Heart right ventricle (tissue), 16 donors: ENCODE results near the gene GPRIN1. TPM values are rescaled to one million over a fixed set of nuclear protein-coding genes. Genes with fewer than 3 reads are reported as not detected.

ENCODE experiments used
- ATAC-seq, 8 donors: fragments of 200-7000 bp; cut with Tn5 transposase; one replicate each; pipeline ENCODE4 v1.9.1; 2020; ENCODE audit warnings: mild to moderate bottlenecking in 8 of 8, moderate library complexity in 8 of 8, moderate number of reproducible peaks in 1 of 8
- DNase-seq, 2 donors: peaks; one replicate each; pipeline ENCODE4 v3.0.0-alpha.2; 2020
- H3K27ac ChIP-seq, 10 donors: fragments of 200-600 bp; sonication (generic) in 2 of 10; one replicate each; pipeline versions ENCODE4 v1.5.0 to v1.8.0; 2020 to 2022; ENCODE audit warnings: mild to moderate bottlenecking in 3 of 10
- H3K27me3 ChIP-seq, 7 donors: fragments of 200-600 bp; one replicate each; pipeline ENCODE4 v1.8.0; 2021 to 2022; ENCODE audit warnings: mild to moderate bottlenecking in 2 of 7
- H3K36me3 ChIP-seq, 9 donors: fragments of 200-600 bp; sonication (generic) in 1 of 9; one replicate each; pipeline versions ENCODE4 v1.5.0 to v1.8.0; 2020 to 2022; ENCODE audit warnings: mild to moderate bottlenecking in 2 of 9
- H3K4me1 ChIP-seq, 9 donors: fragments of 200-600 bp; sonication (generic) in 1 of 9; one replicate each; pipeline versions ENCODE4 v1.5.0 to v1.8.0; 2020 to 2022; ENCODE audit warnings: mild to moderate bottlenecking in 4 of 9
- H3K4me3 ChIP-seq, 10 donors: fragments of 200-600 bp; sonication (generic) in 2 of 10; one replicate each; pipeline versions ENCODE4 v1.5.0 to v1.8.0; 2020 to 2022; ENCODE audit warnings: mild to moderate bottlenecking in 7 of 10, moderate library complexity in 2 of 10
- H3K9me3 ChIP-seq, 11 donors: fragments of 200-600 bp in 10 of 11; sonication (generic) in 2 of 11; one replicate each; pipeline versions ENCODE4 v1.5.0 to v1.8.0; 2013 to 2022; ENCODE audit warnings: mild to moderate bottlenecking in 2 of 11, control low read depth in 1 of 11, moderate library complexity in 1 of 11
- WGBS, 2 donors: extraction: QIAGEN DNeasy Blood & Tissue Kit; methylation state at CpG; one replicate each; pipeline ENCODE4 v1.1.7; 2013; ENCODE audit warnings: inconsistent platforms in 1 of 2; 5-methylcytosine and 5-hydroxymethylcytosine counted together
- intact Hi-C, 10 donors: fragments of 100-400 bp; cut with DNase I; formaldehyde crosslinking; loops; one replicate each; pipeline versions ENCODE4 v1.11.1 to v1.14.2; 2022
- polyA plus RNA-seq, 2 donors: library from polyadenylated mRNA; stranded (reverse); fragments of 200-250 nt; gene quantifications; one replicate each; pipeline ENCODE4 v1.2.3, GENCODE V29; 2013
- total RNA-seq, 10 donors: library from RNA; stranded (reverse); fragmentation: NEBNext Ultra II Directional in 3 of 10; extraction: Animal tissue kit (Norgen Biotek cat#: 25700) in 3 of 10; gene quantifications; one replicate each; pipeline versions ENCODE4 v1.2.1 to v1.2.4, GENCODE V29; 2021 to 2023
- TF ChIP-seq, protein P1 (sequence below), 9 donors: fragments of 200-600 bp; sonication (generic) in 2 of 9; IDR thresholded peaks; one replicate each; pipeline versions ENCODE4 v1.5.0 to v1.8.0; 2021 to 2022; ENCODE audit warnings: antibody characterized with exemption in 9 of 9, mild to moderate bottlenecking in 5 of 9, moderate library complexity in 1 of 9
- donor health status: Arrhythmogenic right ventricular cardiomyopathy.
- donor health status: ischemic (EF 13 %, LVEDD 7.1; RV severe dilation, severe dysfunction).
- donor health status: healthy with polysubstance abuse.
- donor health status: DM: no; HTN: yes; CAD: no.
- donor health status: DM: no; HTN: no; CAD: no.
- donor health status: ischemic (EF 25% LVEDD 6.9; RV normal size, moderate dysfunction).
- donor health status: ischemic (EF 25% LVEDD 5.7; RV mildly dilated, moderate dysfunction).
- donor health status: healthy.
- donor health status: DM: yes; HTN: yes; CAD: no.
- donor health status: Ischemic cardiomyopathy.
- donor health status: ischemic (EF 35%, LVEDD 5.7; RV mildly dilated, moderate dysfunction).
- donor health status: nonischemic (EF 11% LVEDD 7.7; RV severe dilation, severe dysfunction).
- donor health status: DM: yes; HTN: yes; CAD: no.
- donor health status: PGD.
- donor health status: ischemic (EF 29% LVEDD 5.4; RV normal size, mild dysfunction).
- donor health status: nonischemic (EF 23%, LVEDD 6.1; RV moderate dilation, normal function).

Gene GPRIN1
- total and polyA plus RNA-seq, 12 donors, result 0.06 to 1.0 (median 0.36) TPM

DNA sequence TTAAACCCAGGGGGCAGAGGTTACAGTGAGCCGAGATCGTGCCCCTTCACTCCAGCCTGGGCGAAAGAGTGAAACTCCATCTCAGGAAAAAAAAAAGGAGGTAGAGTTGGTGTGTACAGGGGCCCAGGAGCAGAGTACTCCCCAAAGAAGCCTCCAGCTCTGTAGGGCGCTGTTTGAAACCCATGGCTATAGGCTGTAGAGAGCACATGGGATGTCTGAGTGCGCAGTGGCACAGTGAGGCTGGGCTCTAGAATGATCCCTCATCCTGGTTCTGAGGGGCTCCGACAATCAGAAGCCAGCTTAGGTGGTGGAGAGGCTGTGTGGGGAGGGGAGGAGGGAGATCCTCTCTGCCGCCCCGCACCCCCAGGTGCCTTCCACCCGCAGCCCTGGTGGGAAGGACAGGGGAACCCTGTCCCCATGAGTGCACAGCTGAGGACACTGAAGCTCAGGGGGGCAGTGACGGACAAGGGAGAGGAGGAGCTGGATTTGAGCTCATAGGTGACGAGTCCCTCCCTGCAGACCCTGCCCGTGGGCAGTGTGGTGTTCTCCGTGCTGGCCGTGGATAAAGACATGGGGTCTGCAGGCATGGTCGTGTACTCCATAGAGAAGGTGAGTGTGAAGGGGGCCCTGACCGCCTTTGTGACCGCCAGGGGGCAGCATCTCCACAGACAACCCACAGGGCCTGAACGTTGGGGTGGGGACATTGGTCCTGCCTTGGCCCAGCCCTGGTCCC, 36.2 kb downstream of the GPRIN1 start:
- TF ChIP-seq, protein P1, sequence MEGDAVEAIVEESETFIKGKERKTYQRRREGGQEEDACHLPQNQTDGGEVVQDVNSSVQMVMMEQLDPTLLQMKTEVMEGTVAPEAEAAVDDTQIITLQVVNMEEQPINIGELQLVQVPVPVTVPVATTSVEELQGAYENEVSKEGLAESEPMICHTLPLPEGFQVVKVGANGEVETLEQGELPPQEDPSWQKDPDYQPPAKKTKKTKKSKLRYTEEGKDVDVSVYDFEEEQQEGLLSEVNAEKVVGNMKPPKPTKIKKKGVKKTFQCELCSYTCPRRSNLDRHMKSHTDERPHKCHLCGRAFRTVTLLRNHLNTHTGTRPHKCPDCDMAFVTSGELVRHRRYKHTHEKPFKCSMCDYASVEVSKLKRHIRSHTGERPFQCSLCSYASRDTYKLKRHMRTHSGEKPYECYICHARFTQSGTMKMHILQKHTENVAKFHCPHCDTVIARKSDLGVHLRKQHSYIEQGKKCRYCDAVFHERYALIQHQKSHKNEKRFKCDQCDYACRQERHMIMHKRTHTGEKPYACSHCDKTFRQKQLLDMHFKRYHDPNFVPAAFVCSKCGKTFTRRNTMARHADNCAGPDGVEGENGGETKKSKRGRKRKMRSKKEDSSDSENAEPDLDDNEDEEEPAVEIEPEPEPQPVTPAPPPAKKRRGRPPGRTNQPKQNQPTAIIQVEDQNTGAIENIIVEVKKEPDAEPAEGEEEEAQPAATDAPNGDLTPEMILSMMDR (IDR thresholded peaks at IDR 0.05), result peak; percentile 63 to 88 (median 82)
- peaks cover 0 to 33% (median 5%) of the 10 kb centered on the region in 7 donors for H3K27me3 ChIP-seq
- no peak overlapping the region for H3K27ac ChIP-seq
- H3K4me1 ChIP-seq, result peaks cover 0 to 3% (median 0%) of the 10 kb centered on the region in 9 donors
- H3K36me3 ChIP-seq, result no peaks in the 10 kb centered on the region
- no peaks in the 10 kb centered on the region for H3K9me3 ChIP-seq
- ATAC-seq (peak; percentile 76 to 91 (median 90)), DNase-seq (peak; percentile 62 to 78)
- WGBS, 2 donors, result 35 to 43% methylated on average over 18 of the region's 18 CpGs
- intact Hi-C loops, result loop anchor here in 6 of 10 donors (2.0 to 10.0 kb wide), 5 partner anchors 61 to 156 kb away; partner anchors contain the start of genes TSPAN17 (in 5 of the 6), CLTB (in 1 of the 6), EIF4E1B (in 1 of the 6) and SNCB (in 1 of the 6)
- no peak overlapping the region for H3K4me3 ChIP-seq

DNA sequence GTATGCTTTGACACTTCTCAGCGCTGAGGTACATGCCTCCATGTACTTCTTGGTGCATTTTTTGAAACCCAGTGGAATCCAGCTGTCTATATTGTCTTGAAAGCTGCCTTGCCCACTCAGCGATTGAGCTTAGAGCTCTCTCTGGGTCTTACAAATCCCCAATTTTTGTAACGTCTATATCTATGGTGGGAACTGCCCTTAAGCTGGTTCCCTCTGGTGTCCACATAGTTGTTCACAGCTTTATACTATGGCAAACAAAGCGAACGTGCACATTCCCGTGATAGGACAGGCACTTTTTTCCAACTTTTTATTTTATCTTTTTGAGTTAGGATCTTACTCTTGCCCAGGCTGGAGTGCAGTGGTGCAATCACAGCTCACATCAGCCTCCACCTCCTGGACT, 39.9 kb downstream of the GPRIN1 start:
- no peak for DNase-seq
- WGBS, 2 donors, result 51 to 57% methylated on average over 6 of the region's 6 CpGs
- H3K4me3 ChIP-seq, result no peak overlapping the region
- H3K27me3 ChIP-seq, result peaks cover 0 to 50% (median 14%) of the 10 kb centered on the region in 7 donors
- H3K4me1 ChIP-seq, result peaks cover 0 to 3% (median 0%) of the 10 kb centered on the region in 9 donors
- no peaks in the 10 kb centered on the region for H3K36me3 ChIP-seq
- H3K9me3 ChIP-seq, result no peaks in the 10 kb centered on the region
- ATAC-seq, result no peak
- TF ChIP-seq, protein P1 (IDR thresholded peaks at IDR 0.05), result no peak
- no peak overlapping the region for H3K27ac ChIP-seq
- intact Hi-C loops, result loop anchor here in 5 of 10 donors (5.0 to 10.0 kb wide), 4 partner anchors 65 to 153 kb away; partner anchors contain the start of genes TSPAN17 (in 4 of the 5), CLTB (in 1 of the 5), EIF4E1B (in 1 of the 5) and SNCB (in 1 of the 5)

DNA sequence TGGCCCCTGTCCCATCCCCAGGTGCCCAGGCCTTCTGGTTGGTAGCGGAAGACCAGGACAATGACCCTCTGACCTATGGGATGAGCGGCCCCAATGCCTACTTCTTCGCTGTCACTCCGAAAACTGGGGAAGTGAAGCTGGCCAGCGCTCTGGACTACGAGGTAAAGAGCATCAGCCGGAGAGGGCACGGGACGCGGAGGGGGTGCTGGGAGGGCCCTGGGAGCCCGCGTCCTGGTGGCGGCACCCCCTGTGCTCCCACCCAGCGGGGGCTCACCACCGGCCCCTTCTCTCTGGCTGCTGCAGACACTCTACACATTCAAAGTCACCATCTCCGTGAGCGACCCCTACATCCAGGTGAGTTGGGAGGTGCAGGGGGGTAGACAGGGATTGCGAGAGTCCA, 41.3 kb downstream of the GPRIN1 start:
- no peaks in the 10 kb centered on the region for H3K36me3 ChIP-seq
- TF ChIP-seq, protein P1 (IDR thresholded peaks at IDR 0.05), result no peak
- H3K4me3 ChIP-seq, result no peak overlapping the region
- H3K4me1 ChIP-seq, result no peaks in the 10 kb centered on the region
- peaks cover 0 to 50% (median 14%) of the 10 kb centered on the region in 7 donors for H3K27me3 ChIP-seq
- DNase-seq (no peak), ATAC-seq (no peak)
- no peak overlapping the region for H3K27ac ChIP-seq
- no peaks in the 10 kb centered on the region for H3K9me3 ChIP-seq
- WGBS, 2 donors, result 81 to 84% methylated on average over 18 of the region's 18 CpGs
- intact Hi-C loops, result no loop called here

DNA sequence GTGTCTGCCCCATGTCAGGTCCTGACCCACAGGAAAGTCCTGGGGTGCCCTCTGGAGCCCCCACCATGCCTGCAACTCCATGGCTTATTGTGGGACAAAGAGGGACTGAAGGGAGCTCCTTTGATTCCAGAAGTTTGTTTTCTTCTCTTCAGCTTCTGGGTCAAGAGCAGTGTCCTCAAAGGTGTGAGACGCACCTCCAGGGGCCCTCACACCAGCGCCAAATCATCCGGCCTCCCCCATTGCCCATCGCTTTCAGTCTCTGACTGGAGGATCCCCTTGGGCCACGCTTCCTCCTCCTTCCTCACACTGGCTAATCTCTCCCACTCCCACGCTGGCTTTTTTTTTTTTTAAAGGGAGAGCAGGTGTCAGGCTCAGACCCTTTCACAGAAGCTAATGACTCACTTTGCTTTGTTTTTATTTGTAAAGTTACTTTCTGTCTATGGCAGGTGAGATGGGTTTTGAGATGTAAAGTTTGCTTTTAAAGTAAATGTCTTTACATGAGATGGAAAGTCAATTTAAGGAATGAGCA, 44.1 kb downstream of the GPRIN1 start:
- WGBS, 2 donors, result 34 to 39% methylated on average over 6 of the region's 6 CpGs
- no peak for ATAC-seq
- Histone ChIP-seq H3K4me3 (no peak overlapping the region), H3K27me3 (peaks cover 0 to 58% (median 14%) of the 10 kb centered on the region in 7 donors), H3K4me1 (no peaks in the 10 kb centered on the region), H3K36me3 (no peaks in the 10 kb centered on the region), H3K27ac (no peak overlapping the region), H3K9me3 (no peaks in the 10 kb centered on the region)
- DNase-seq, result no peak
- TF ChIP-seq, protein P1 (IDR thresholded peaks at IDR 0.05), result no peak
- intact Hi-C loops, result no loop called here
